HG03039 (cell line): ENCODE measurements around the gene ZBTB16.

Experiments
- ATAC-seq: cut with Tn5 transposase; IDR thresholded peaks from one replicate; pipeline ENCODE4 v1.9.1; 2021; ENCODE audit warnings: mild to moderate bottlenecking, moderate library complexity; ENCODE audit not compliant: unreplicated experiment

The ZBTB16 gene

GRCh38 chr11:114256176-114256966, 196.9 kb downstream of the ZBTB16 start:
- ATAC-seq = no peak

DNA sequence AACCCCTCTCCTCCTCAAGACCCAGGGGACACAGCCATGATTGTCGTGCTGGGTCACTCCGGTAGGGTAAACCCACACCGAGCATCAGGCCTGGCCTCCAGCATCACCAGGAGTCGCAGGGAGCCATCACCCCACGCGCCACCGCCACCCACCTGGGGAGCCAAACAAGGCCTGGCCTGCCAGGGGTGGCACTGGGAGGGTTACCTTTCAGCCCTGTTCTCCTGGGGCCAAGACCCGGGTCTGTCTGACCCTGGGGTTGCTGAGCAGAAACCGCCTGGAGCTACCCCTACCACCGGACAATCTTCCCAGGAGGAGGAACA, 197.4 kb downstream of the ZBTB16 start:
- no peak for ATAC-seq

DNA sequence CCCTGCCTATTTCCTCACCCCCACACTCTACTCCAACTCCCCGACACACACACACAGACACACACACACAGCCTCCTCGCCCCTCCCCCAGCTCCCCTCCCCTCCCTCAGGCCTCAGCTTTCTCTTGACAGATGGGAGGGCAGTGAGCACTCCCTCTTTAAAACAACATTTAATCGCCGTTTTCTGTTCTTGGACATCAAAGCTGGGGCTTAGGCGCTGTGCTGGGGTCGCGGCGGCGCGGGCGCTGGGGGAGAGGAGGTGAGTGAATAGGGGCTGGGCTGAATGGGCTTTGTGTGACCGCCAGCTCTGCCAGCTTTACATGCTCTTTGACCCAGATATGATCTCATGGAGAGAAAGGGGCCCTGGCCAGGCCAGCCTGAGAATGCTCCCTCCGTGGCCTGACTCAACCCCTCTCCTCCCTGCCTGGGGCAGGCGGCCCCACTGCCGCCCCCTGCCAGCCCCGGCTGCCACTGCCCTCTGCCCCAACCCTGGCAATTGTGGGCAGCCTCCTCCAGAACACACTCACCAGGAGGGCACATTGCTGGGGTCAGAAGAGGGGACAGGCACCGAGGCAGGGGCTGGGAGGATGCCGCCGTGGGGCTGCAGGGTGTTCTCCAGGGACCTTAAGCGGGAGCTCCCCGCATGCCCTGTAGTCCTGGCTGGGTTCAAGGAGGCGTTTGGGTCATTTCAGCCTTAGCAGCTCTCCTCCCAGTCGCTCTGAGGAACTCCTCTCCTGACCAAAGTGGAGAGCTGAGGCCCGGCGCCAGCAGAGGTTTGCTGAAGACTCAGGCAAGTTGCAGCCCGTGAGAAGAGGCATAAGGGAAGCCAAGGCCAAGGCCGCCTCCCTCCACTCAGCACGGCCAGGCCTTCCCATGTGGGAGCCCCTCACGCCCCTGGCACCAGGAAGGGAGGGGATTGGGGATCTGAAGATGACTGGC, 198.4 kb downstream of the ZBTB16 start:
- ATAC-seq = no peak

- no peak for ATAC-seq
Measured at GRCh38 chr11:114258696-114259095, 199.2 kb downstream of the ZBTB16 start.

- ATAC-seq = no peak
Measured at GRCh38 chr11:114259124-114259526, 199.6 kb downstream of the ZBTB16 start.

- ATAC-seq = no peak
Measured at GRCh38 chr11:114259551-114259983, 200.1 kb downstream of the ZBTB16 start.

DNA sequence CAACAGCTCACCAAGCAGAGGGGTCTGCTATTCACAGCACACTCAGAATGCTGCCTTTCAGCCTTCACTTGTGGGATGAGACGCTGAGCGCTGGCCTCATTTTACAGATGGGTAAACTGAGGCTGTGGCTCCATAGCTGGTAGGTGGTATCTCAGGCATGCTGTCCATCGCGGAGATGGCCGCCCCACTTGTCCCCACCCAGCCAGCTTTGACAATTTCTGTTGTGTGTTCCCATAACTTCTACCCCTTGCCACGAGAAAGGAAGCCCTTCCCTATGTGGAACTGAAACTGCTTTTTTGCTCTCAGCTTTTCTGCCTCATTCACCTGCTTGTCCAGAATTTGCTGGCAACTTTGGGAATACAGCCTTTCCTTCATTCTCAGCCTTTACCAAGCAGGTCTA, 200.6 kb downstream of the ZBTB16 start:
- no peak for ATAC-seq

DNA sequence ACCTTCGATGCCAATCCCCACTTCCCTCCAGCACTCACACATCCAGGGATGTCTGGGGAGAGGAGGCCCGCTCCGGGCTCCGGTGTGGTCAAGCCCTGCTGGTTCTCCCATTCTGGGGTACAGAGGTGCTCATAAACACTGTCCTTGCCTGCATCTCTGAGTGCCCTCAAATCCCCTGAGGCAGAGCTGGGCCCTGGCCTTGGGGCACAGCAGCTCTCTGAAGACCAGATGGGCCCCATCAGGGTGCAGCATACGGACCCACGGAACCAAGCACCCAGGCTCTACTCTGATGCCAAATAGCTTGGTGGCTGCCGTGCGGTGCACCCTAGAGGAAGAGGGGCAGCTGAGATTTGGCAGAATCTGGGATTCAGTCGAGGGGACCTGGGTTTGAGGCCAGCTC, 201.0 kb downstream of the ZBTB16 start:
- no peak for ATAC-seq

- no peak for ATAC-seq
Measured at GRCh38 chr11:114261791-114262190, 202.3 kb downstream of the ZBTB16 start.

DNA sequence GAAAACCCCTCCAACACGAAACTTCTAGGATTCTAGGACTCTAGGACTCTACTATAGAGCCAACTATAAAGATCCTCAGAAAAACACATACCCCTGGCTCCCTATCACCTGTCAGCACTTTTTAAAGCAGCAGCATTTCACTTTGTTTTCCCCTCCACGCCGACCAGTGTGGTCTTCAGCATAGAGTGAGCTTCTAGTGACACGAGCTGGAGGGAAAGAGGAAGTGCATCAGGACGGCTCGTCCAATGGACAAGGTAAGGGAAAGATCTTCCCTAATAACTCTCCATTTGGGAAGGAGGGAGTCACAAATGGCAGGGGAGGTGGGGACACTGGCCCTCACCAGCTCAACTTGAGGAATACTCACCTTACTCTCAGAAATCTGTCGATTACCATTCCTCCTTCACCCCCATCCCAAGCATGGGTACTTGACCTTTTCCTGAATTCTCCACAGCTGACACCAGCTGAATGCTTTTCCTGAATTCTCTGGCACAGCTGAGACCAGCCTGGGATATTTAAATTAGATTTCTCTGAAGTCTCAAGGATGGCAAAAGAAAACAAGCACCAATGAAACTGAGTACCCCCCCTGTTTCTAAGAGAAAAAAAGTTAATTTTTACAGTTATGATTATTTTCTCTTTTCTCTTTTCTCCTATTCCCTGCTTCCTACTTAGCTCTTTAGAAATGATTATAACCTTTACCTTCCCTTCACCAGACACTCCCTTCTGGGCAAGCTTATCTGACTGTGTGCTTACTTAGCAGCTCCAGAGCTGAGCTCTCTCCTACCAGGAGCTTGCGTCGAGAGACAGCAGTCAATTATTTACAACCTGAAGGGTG, 203.4 kb downstream of the ZBTB16 start:
- no peak for ATAC-seq

DNA sequence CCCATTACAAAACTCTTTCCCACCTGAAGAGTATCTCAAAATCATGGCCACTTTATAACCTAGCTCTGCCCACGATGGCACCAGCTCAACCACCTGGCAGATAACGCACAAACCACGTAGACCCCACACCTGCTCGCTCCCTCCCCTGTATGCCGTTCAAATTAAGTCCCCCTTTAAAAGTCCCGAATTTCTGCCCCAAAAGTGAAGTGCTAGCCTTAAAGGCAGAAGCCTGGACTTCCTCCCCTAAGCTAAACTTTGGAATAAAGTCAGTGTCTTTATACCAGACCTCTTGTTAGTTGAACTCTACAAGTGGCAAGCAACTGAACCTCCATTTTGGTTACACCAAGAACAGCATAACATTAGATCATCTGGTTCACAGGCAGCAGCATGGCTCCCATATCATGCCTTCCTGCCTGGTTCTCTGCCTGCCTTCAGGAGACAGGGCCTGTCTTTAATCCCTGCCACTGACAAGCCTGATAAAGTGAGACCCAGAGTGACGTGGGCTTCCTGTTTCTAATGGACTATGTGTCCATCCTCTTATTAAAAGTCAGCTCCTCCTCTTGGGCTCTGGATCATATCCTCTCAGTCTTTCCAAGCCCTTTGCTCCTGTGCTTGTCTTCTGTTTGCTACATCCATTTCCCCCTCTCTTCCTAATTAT, 204.1 kb downstream of the ZBTB16 start:
- ATAC-seq = no peak

DNA sequence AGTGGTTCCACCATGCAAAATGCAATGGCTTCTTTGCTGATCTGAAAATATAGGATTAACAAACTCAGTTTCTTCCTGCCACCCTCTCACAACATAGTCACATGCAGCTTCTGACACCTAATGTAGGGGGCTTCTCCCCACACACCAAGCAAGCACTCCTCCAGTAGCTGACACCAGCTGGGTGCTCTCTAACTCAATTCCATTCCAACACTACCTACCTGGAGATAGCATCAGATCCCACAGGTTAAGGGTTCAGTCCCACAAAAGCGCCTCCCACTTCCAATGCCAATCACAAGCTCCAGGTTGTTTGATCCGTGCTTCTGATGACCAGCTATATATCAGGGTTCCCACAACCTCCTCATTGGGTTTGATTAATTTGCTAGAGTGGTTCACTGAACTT, 204.9 kb downstream of the ZBTB16 start:
- no peak for ATAC-seq

- ATAC-seq = no peak
Measured at GRCh38 chr11:114265122-114265878, 205.8 kb downstream of the ZBTB16 start.

GRCh38 chr11:114269498-114269897, 210.0 kb downstream of the ZBTB16 start:
- no peak for ATAC-seq

DNA sequence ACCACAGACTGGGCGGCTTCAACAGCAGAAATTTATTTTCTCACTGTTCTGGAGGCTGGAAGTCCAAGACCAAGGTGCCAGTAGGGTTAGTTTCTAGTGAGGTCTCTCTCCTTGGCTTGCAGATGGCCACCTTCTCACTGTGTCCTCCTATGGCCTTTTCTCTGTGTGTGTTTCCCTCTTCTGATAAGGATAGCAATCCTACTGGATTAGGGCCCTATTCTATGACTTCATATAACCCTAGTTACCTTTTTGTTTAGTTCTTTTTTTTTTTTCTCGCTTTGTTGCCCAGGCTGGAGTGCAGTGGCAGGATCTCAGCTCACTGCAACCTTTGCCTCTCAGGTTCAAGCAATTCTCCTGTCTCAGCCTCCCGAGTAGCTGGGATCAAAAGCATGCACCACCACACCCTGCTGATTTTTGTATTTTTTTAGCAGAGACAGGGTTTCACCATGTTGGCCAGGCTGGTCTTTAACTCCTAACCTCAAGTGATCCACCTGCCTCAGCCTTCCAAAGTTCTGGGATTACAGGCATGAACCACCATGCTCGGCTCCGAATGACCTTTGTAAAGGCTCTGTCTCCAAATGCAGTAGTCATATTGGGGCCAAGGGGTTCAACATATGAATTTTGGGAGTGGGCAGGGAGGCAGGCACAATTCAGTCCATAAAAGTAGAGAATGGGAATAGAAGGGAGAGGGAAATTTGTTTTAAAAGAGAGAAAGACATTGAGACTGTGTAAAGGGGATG, 211.2 kb downstream of the ZBTB16 start:
- ATAC-seq = no peak

- ATAC-seq = no peak
Measured at GRCh38 chr11:114271316-114271715, 211.8 kb downstream of the ZBTB16 start.

DNA sequence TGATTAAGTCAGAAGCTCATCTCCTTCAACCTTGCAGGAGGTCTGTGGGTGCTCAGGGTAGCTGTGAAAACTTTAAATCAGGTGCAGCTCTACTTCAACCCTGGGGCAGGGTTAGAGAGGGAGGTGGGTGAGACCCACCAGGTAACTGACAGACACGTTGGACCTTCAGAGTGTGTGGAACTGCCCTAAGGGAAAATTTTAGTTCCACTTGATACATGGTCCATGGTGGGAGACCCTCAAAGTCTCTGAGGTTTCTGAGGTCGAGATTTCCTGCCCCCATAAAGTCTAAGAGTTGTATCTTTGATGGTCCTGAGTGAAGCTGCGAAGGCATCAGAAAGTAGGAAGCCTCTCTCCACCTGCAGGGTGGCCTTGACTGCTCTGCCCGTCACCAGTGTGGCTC, 212.8 kb downstream of the ZBTB16 start:
- ATAC-seq = no peak

DNA sequence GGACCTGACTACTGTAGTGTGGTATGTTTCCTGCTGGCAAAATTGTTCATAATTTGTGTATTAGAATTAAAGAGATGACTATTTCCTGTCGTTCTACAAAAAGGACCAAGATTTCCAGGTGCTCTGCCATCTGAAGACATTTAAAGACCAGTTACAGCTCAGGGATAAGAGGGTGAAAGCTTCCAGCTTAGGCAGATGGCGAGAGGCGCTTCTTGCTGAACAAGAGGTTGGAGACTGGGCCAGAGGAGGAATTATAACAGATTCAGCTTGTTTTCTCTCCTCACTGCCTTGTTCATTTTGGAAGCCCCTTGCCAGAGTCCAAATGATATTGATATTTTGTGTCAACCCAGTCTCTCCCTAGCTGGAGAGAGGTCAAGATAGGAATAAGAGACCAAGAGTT, 213.6 kb downstream of the ZBTB16 start:
- no peak for ATAC-seq

DNA sequence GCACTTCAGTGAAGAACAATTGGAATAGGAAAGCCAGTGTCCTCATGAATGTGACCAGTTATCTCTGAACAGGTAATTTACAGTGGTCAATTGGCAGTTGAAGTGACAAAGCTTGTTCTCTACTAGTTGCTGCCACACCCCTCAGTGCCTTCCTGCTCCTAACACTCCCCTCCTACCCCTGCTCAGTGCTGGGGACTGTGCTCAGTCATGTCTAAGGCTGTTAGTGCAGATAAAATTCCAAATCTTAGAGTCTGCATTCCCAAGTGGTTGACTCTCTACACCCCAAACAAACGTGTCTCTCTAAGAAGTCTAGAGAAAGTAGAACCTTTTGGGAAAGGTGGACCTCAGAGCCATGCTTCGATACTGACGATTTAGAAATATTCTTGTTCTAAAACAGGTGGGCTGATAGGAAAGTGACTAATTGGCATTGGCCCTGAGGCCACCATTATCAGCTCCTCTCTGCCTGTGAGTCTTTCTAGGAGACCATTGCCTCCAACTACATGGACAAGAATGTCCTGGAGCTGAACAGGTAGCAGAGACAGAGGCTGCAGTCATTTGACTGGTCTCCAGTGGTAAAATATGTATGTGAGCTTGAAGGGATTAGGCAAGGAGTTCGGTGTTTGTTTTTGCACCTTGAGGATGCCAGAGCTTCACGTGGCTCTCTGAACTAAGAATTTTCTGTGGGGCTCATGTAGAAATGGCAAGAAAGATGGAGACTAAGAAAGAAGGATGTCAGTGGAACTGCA, 214.6 kb downstream of the ZBTB16 start:
- no peak for ATAC-seq
